SK-N-SH (cell line): Measurements from ENCODE around the gene WHRN. TPM values are rescaled to one million over a fixed set of nuclear protein-coding genes. Genes with fewer than 3 reads are reported as not detected.

Source experiments
- CTCF ChIA-PET: fragments of 300-600, 350-600 bp; formaldehyde crosslinking; extraction: SDS; loops from one replicate; lab custom pipeline; 2021; lab: Yijun Ruan, JAX
- POLR2A ChIA-PET: fragments of 350-600 bp; sonication (Branson Sonifier 250); formaldehyde crosslinking; extraction: SDS; loops from one replicate; lab custom pipeline; 2020; ENCODE audit warnings: antibody characterized with exemption, inconsistent platforms; lab: Yijun Ruan, JAX
- DNase-seq: peaks from one replicate; pipeline ENCODE4 v3.0.0; 2012
- H2AFZ ChIP-seq: fragments of 200-600 bp; sonication (generic); 2 replicates; pipeline ENCODE4 v1.8.1; 2016; ENCODE audit warnings: antibody characterized with exemption, mild to moderate bottlenecking, low read depth
- H3F3A ChIP-seq: fragments of 200-600 bp; sonication (generic); replicated peaks from 2 replicates; pipeline ENCODE3; 2016; ENCODE audit warnings: antibody characterized with exemption, mild to moderate bottlenecking; ENCODE audit not compliant: insufficient read depth
- H3K27ac ChIP-seq, 2 experiments: fragments of 200-500 bp in 1 of 2; fragments of 200-600 bp in 1 of 2; sonication (Bioruptor generic) in 1 of 2; sonication (generic), shearing (Covaris generic) in 1 of 2; 2 replicates each; pipeline versions ENCODE4 v1.5.1 to v1.6.1; 2014 to 2016; ENCODE audit warnings: low read depth in 2 of 2, inconsistent platforms in 1 of 2, low read length in 1 of 2, mild to moderate bottlenecking in 1 of 2, mixed read lengths in 1 of 2
- H3K27me3 ChIP-seq: fragments of 200-600 bp; sonication (generic), shearing (Covaris generic); 2 replicates; pipeline ENCODE4 v1.6.1; 2016; ENCODE audit warnings: mixed run types; ENCODE audit not compliant: insufficient read depth
- H3K36me3 ChIP-seq, 2 experiments: fragments of 200-500 bp in 1 of 2; fragments of 200-600 bp in 1 of 2; sonication (Bioruptor generic) in 1 of 2; sonication (generic) in 1 of 2; replicated peaks in 1 of 2; 2 replicates each; pipeline versions ENCODE3 to v1.5.1; 2014 to 2016; ENCODE audit warnings: low read length in 1 of 2, mild to moderate bottlenecking in 1 of 2; ENCODE audit not compliant: insufficient read depth in 2 of 2, control insufficient read depth in 1 of 2
- H3K4me1 ChIP-seq, 2 experiments: fragments of 200-500 bp in 1 of 2; fragments of 200-600 bp in 1 of 2; sonication (Bioruptor generic) in 1 of 2; sonication (generic), shearing (Covaris generic) in 1 of 2; 2 replicates each; pipeline versions ENCODE4 v1.5.1 to v1.6.1; 2014 to 2016; ENCODE audit warnings: low read depth in 1 of 2, low read length in 1 of 2, mixed run types in 1 of 2; ENCODE audit not compliant: insufficient read depth in 2 of 2, control insufficient read depth in 1 of 2
- H3K4me2 ChIP-seq: fragments of 200-600 bp; sonication (generic), shearing (Covaris generic); 2 replicates; pipeline ENCODE4 v1.6.1; 2017; ENCODE audit warnings: mixed run types
- H3K4me3 ChIP-seq, 2 experiments: fragments of 200-500 bp in 1 of 2; fragments of 200-600 bp in 1 of 2; sonication (Bioruptor generic) in 1 of 2; sonication (generic), shearing (Covaris generic) in 1 of 2; 2 replicates each; pipeline versions ENCODE4 v1.5.1 to v1.8.1; 2014 to 2016; ENCODE audit warnings: low read depth in 2 of 2, inconsistent platforms in 1 of 2, low read length in 1 of 2, mild to moderate bottlenecking in 1 of 2, mixed read lengths in 1 of 2, moderate library complexity in 1 of 2
- H3K79me2 ChIP-seq: fragments of 200-600 bp; sonication (generic); 2 replicates; pipeline ENCODE4 v1.8.1; 2017; ENCODE audit warnings: mild to moderate bottlenecking; ENCODE audit not compliant: insufficient read depth
- H3K9ac ChIP-seq: fragments of 200-600 bp; sonication (generic); 2 replicates; pipeline ENCODE4 v1.6.1; 2017; ENCODE audit warnings: mixed run types
- H3K9me2 ChIP-seq: fragments of 200-600 bp; sonication (generic); 2 replicates; pipeline ENCODE4 v1.6.1; 2017; ENCODE audit warnings: mixed run types
- H3K9me3 ChIP-seq: fragments of 200-600 bp; sonication (generic); 2 replicates; pipeline ENCODE4 v1.6.1; 2017; ENCODE audit warnings: mixed run types, mild to moderate bottlenecking, moderate library complexity
- H4K20me1 ChIP-seq: fragments of 200-600 bp; sonication (generic); 2 replicates; pipeline ENCODE4 v1.6.1; 2017; ENCODE audit warnings: mild to moderate bottlenecking, mixed run types; ENCODE audit not compliant: insufficient read depth
- CHD2 ChIP-seq: fragments of 150-350 bp; IDR thresholded peaks from 2 replicates; pipeline ENCODE4 v1.6.1; 2018; ENCODE audit warnings: low read length; ENCODE audit not compliant: partially characterized antibody
- EP300 ChIP-seq, 2 experiments: IDR thresholded peaks; 2 replicates each; pipeline versions ENCODE4 v1.4.0 to v1.6.1; 2012; ENCODE audit warnings: borderline replicate concordance in 1 of 2, low read depth in 1 of 2, low read length in 1 of 2
- EZH2phosphoT487 ChIP-seq: fragments of 200-600 bp; sonication (generic); IDR thresholded peaks from 2 replicates; pipeline ENCODE4 v1.6.1; 2017; ENCODE audit warnings: low read depth, mixed run types, mild to moderate bottlenecking, antibody characterized with exemption, moderate library complexity, borderline replicate concordance
- FOSL2 ChIP-seq: IDR thresholded peaks from 2 replicates; pipeline ENCODE4 v1.4.0; 2012; ENCODE audit warnings: low read depth, mild to moderate bottlenecking, moderate library complexity, borderline replicate concordance
- FOXM1 ChIP-seq: IDR thresholded peaks from 2 replicates; pipeline ENCODE4 v1.4.0; 2012; ENCODE audit warnings: low read depth, mild to moderate bottlenecking
- GATA2 ChIP-seq: sonication (generic); formaldehyde crosslinking; IDR thresholded peaks from 2 replicates; pipeline ENCODE4 v1.5.0; 2020; ENCODE audit warnings: mild to moderate bottlenecking, missing genetic modification reagents
- JUND ChIP-seq: IDR thresholded peaks from 2 replicates; pipeline ENCODE4 v1.4.0; 2012
- MAX ChIP-seq: IDR thresholded peaks from 2 replicates; pipeline ENCODE4 v1.4.0; 2012; ENCODE audit warnings: low read depth
- NFIC ChIP-seq: IDR thresholded peaks from 2 replicates; pipeline ENCODE4 v1.4.0; 2012; ENCODE audit warnings: borderline replicate concordance
- PBX3 ChIP-seq: IDR thresholded peaks from 2 replicates; pipeline ENCODE4; 2012
- RAD21 ChIP-seq: IDR thresholded peaks from 2 replicates; pipeline ENCODE4 v1.6.1; 2012; ENCODE audit warnings: mild to moderate bottlenecking, low read length
- RCOR1 ChIP-seq: fragments of 150-350 bp; IDR thresholded peaks from 2 replicates; pipeline ENCODE4 v1.6.1; 2017; ENCODE audit warnings: antibody characterized with exemption, low read length
- RFX5 ChIP-seq: IDR thresholded peaks from 2 replicates; pipeline ENCODE4 v1.6.1; 2012; ENCODE audit warnings: mild to moderate bottlenecking, improper control_type of control experiment, low read length
- RXRA ChIP-seq: IDR thresholded peaks from 2 replicates; pipeline ENCODE4 v1.4.0; 2012; ENCODE audit warnings: low read depth, mild to moderate bottlenecking, borderline replicate concordance
- TCF12 ChIP-seq: IDR thresholded peaks from 2 replicates; pipeline ENCODE4 v1.4.0; 2012
- USF1 ChIP-seq: IDR thresholded peaks from 2 replicates; pipeline ENCODE4 v1.4.0; 2012; ENCODE audit warnings: low read depth, borderline replicate concordance
- YY1 ChIP-seq: IDR thresholded peaks from 2 replicates; pipeline ENCODE4 v1.4.0; 2012; ENCODE audit warnings: low read depth, mild to moderate bottlenecking
- ZBTB33 ChIP-seq: IDR thresholded peaks from 2 replicates; pipeline ENCODE4 v1.4.0; 2012; ENCODE audit warnings: low read depth, borderline replicate concordance
- WGBS: methylation state at CpG from one replicate; pipeline ENCODE4 v1.1.6; 2017; ENCODE audit warnings: low lambda C conversion rate; 5-methylcytosine and 5-hydroxymethylcytosine counted together
- polyA plus RNA-seq, 3 experiments: library from polyadenylated mRNA; depleted of rRNA; stranded (reverse); fragments of >200 nt; gene quantifications; 2 replicates each; pipeline ENCODE4 v1.2.3, GENCODE V29; 2012
- TF ChIP-seq, protein P1 (sequence below): fragments of 150-350 bp; IDR thresholded peaks from 2 replicates; pipeline ENCODE4 v1.6.1; 2016; ENCODE audit warnings: mild to moderate bottlenecking, low read depth, low read length

WHRN gene
- polyA plus RNA-seq, 1 of the 3 experiments (the other 2 are of a cell fraction): 4.6 TPM

DNA sequence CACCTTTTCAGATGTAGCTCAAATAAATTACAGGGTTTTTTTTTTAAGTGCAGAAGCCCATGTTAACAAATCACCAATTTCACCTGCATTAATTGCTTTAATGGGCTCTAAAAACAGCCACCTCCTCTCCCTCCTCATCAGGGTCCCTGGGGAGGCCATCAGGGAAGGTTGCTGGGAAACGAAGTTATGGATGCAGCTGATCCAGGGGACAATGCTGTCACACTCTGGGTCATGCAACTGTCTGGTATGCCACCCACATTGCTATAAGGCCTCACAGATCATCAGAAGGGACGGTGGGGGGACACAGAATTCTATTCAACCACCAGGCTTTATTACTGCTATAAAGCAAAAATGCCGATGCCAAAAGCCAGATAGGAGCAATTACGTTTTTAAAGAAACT lies 9.3 kb downstream of the WHRN start:
- ChIA-PET POLR2A (interaction anchor here (0.6 kb wide), 1 partner anchor 930 kb away, joined by 3 read pairs; no protein-coding TSS in a partner anchor), CTCF (interaction anchor here (1.2 kb wide), 1 partner anchor 61 kb away, joined by 3 read pairs; no protein-coding TSS in a partner anchor)
- DNase-seq: no peak

More for the DNA sequence above, 9.3 kb downstream of the WHRN start:
- H3K9me2 ChIP-seq: no peaks in the 10 kb centered on the region
- no peak overlapping the region for H3K27ac ChIP-seq
- no peaks in the 10 kb centered on the region for H3F3A ChIP-seq
- H3K36me3 ChIP-seq: no peaks in the 10 kb centered on the region
- no peaks in the 10 kb centered on the region for H3K9me3 ChIP-seq
- no peak overlapping the region for H3K4me3 ChIP-seq
- no peaks in the 10 kb centered on the region for H4K20me1 ChIP-seq
- H3K27me3 ChIP-seq: peaks cover 62% of the 10 kb centered on the region
- TF ChIP-seq RCOR1 (no peak), EZH2phosphoT487 (no peak), NFIC (no peak), FOSL2 (no peak), PBX3 (no peak), ZBTB33 (no peak), RAD21 (no peak), RXRA (no peak), GATA2 (CRISPR knock-in tag) (no peak), RFX5 (no peak), YY1 (no peak), TCF12 (no peak), CHD2 (no peak), JUND (no peak), MAX (no peak), EP300 (IDR thresholded peaks at IDR 0.05; ENCODE audit: borderline replicate concordance in 1 of 2, low read depth in 1 of 2, low read length in 1 of 2) (no peak), FOXM1 (no peak), USF1 (no peak)
- TF ChIP-seq, protein P1, sequence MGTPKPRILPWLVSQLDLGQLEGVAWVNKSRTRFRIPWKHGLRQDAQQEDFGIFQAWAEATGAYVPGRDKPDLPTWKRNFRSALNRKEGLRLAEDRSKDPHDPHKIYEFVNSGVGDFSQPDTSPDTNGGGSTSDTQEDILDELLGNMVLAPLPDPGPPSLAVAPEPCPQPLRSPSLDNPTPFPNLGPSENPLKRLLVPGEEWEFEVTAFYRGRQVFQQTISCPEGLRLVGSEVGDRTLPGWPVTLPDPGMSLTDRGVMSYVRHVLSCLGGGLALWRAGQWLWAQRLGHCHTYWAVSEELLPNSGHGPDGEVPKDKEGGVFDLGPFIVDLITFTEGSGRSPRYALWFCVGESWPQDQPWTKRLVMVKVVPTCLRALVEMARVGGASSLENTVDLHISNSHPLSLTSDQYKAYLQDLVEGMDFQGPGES: no peak
- no peak overlapping the region for H3K4me2 ChIP-seq
- H3K4me1 ChIP-seq: no peaks in the 10 kb centered on the region
- no peak overlapping the region for H3K9ac ChIP-seq
- WGBS: 49% methylated on average over 4 of the region's 4 CpGs
- H3K79me2 ChIP-seq: no peaks in the 10 kb centered on the region
- H2AFZ ChIP-seq: no peak overlapping the region
